NCI-H1694 (cell line): ENCODE measurements around the gene CMSS1.

Experiments used
- DNase-seq: peaks from one replicate; lab custom pipeline; 2025; lab: John Stamatoyannopoulos, UW

CMSS1 gene

DNA sequence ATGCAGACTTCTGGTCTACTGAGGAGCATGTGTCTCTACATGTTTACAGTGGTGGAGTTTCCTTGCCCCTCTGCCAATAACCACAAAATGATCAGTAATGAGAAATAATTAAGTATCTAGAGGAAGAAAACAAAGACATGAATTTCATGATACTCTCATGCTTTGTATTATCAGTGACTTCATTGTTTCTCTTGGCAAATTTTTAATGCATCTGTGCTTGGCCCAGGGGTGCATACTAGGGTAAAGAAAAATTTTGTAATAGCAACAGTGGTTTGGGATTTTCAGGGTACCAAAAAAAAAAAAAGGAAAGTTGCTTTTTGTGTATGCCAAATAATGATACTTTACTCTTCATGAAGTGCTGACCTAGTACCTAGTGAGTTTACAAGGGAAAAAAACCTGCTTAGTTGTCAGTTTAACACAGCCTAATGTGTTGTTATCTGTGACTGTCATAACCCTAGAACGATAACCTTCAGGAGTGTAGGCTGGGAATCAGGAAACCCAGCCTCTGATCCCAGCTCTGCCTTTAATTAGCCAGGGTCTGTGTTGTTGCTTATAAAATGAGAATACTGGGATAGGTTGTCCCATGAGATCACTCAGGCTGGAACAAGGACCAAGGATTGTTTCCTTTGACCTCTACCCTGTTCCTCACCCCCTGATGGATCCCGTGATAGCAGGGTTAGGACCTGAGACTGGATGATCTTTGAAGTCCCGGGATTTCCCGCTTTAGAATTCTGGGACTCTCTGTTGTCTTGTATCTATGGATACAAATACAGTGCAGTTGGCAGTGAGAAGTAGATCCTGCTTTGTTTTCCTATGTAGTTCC, 117.5 kb downstream of the CMSS1 start:
- DNase-seq: no peak

DNA sequence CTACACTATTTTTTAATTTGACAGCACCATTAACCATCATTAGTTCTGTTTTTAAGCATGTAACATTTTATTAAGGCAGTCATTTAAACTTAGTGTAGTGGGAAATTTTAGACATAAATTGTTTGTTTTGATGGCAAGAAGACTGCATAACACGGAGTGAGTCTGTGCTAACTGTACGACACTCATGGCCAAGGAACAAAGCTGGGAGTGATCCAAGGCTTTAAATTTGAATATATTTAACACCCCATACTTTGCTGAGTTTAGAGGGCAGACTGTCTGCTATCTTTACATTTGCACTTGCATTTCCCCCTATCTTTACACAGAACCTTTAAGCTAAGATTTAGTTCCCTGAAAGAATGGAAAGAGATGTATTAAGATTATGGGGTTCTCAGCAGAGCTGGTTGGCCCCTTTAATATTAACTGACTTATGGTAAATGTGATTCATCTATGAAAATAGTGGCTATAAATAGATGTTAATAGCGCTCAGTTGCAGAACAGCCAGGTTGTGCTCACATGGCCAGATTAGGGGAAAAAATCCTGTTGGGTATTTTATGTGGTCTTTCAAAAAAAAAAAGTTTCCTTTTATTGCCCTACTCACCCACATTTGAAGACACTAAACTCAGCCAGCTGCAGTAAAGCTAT, 120.7 kb downstream of the CMSS1 start:
- no peak for DNase-seq

DNA sequence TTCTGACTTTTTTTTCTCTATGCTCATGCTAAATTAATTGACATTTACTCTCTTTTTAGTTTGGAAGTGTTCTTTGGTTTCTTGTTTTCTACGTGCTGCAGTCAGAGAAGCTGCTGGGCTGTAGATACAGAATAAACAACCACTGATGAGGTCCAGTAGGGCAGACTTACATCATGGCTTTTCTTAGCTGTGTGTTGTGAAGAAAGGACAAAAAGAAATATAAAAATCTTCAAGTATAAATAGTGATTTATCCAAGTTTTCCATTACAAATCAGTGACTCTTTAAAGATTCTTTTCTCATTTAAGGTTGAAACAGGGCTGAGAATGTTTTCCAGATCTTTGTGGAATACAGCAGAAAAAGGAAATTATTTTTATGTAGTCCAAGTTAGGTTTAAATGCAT, 122.2 kb downstream of the CMSS1 start:
- no peak for DNase-seq

DNA sequence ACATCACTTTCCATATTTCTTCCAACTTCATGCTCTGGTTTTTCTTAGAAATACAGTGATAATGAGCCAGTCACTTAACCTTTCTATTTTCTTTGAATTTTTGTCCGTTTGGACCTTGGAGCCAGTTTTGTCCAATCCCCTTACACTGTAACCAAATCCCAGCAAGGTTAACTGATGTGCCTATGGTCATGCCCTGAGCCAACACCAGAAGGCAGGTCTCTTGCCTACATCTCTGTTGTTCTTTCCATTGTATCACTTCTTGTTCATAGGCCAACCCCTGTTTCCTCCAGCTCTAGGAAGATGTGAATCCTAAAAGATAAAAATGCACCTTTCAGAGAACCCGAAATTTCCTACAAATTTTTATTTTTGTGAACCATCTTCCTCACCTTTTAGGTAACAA, 122.7 kb downstream of the CMSS1 start:
- DNase-seq: no peak

DNA sequence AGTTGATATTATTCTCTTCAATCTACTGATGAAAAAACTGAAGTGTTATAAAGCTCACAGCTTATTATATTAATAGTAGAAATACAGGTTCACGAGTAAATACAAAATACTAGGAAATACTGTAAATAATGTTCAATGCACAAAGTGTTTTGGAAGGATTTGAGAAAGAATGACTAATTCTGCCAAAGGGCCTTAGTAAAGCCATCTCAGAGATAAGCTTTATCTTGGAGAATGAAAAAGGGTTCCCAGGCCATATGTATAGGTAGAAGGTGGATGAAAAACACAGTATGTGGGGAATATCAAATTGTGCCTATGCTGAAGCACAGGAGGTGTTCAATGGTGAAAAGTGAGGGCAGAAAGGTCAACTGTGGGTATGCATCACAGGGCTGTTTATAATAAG, 123.5 kb downstream of the CMSS1 start:
- no peak for DNase-seq

DNA sequence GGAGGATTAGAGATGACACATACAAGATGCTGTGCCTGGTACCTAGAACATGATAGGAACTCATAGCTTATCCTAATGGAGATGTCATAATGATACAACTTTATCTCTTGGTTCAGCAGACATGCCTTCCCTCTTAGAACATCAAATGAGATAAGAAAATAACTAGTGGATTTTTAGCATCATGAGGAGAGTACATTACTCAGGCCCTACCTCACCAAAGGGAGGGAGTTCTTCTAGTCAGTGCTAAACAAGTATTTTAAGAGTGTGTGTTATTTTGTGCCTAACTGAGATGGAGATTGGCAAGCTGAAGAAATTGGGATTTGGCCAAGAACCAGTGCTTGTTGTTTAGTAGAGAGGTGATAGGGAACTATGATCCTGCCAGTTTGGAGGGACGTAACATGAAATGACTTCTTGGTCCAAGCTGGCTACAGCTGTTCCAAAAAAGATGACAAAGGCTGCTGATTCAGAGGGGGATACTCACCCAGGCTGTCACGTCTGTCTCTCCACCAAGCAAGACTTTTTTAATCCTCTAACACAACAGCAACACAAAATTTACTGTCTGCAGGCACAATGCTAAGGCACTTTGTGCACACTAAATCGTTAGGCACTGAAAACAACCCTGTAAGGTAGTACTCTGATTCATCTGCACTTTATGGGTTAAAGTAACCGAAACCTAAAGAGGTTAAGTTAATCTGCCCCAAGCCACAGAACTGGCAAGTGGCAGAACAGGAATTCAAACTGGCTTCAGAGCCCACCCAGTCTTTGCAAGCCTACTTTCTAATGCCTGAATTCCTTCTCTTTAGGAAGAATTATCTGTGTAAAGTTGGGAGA, 126.5 kb downstream of the CMSS1 start:
- no peak for DNase-seq

DNA sequence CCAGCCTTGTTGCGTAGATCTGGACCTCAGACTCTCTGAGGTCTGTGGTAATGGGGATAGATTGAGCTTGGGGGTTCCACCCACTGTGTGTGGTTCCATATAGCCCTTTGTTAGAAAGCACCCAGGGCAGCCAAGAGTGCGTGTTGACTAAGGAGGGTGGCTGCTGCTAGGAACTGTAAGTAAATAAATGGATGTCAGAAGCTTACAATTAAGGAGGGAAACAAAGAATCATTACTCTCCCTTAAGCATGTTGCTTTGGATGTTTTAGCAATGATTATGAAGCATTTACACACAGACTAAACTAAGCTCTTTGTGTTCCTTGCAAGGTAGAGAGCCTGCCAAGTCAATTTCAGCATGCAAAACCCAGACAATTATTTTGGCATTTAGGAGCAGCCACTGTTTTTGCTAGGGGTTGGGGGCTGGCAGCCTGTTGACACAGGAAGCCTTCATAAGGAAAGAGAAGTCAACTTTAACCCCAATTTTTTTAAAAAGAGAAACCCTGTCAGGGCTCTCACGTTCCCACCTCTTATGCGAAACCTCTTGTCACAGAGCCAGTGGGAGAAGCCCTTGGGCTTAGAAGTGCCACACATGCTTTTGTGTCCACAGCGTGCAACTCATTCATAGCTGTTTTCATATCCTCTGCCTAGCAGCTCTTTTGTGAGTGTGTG, 127.8 kb downstream of the CMSS1 start:
- no peak for DNase-seq

DNA sequence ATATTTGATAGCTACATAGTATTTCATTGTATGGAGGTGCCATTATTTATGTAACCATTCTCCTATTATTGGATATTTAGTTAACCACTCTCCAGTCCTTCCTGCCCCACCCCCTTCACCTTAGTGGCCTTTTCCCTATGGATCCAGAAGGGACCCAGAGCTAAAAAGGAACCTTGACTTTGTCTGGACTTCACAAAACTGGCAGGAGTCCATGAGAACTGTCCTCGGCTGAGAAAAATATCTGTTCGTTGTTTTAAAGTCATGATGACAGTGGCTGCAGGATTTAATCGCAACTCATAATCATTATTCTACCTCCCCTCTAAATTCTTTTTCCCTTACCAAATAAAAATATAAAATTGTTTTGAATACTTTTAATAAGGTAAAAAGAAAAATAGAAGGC, 129.7 kb downstream of the CMSS1 start:
- DNase-seq: no peak

DNA sequence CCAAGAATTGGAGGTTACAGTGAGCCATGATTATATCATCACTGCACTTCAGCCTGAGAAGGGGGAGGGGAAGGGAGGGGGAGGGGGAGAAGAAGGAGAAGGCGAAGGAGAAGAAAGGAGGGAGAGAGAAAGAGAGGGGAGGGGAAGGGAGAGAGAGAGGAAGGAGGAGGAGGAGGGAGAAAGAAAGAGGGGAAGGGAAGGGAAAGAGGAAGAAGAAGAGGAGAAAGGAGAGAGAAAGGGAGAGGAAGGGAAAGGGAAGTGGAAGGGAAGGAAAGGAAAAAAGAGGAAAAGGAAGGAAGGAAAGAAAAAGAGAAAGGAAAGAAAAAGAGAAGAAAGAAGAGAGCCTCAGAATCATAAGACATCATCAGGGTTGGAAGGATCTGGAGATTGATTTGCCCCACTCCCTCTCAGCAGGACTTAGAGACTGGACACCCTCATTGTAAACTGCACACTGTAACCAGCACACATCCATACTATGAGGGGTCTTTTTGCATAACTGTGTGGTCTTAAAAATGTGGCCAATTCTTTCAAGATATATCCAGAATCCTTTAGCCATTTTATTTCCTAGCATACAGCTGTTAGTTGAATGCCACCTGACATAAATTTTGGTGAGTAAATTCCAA, 130.9 kb downstream of the CMSS1 start:
- no peak for DNase-seq

DNA sequence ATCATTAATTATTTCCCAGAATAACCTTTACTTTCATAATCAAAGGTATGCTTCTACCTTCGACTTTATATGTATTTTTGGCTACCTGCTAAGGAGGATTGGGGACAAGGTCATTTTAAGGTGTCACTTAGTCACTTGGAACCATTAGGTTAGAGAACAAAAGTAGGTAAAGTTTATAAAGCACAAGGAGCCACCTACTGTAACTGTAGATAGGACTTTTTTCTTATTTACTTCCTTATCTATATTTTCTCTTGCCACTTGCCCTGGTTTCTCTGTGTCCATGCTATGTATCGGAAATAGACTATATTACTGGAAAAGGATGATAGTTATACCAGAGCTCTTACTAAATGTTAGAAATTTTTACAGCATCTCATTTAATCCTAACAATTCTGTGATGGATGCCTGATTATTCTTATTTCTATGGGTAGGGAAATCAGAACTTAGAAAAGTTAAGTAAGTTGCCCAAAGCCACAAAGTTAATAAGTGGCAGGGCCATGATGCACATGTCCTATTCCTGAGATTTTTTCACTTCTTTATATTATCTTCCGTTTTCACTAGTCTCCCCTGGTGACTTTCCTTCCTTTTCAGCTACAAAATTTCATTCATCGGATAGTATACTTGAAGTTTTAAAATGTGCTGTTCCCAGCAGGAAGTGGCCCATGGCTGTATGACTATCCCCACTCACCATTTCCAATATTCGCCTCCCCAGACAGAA, 132.5 kb downstream of the CMSS1 start:
- no peak for DNase-seq

DNA sequence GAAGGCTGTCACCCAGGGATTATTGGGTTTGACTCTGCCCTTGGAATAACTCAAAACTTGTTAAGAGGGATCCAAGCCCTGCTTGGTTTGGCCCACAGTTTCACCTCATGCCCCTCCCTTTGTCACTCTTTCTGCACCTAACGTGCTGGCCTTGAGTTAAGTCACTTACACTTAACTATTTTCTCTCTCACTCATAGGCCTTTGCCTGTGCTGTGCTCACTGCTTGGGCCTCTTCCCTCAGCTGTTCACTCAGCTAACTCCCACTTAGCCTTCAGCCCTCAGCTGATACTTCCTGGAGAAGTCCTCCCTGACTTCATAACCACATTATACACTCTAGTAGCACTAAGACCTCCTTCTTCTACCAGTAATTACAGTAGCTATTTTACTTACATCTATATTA, 133.3 kb downstream of the CMSS1 start:
- DNase-seq: no peak

DNA sequence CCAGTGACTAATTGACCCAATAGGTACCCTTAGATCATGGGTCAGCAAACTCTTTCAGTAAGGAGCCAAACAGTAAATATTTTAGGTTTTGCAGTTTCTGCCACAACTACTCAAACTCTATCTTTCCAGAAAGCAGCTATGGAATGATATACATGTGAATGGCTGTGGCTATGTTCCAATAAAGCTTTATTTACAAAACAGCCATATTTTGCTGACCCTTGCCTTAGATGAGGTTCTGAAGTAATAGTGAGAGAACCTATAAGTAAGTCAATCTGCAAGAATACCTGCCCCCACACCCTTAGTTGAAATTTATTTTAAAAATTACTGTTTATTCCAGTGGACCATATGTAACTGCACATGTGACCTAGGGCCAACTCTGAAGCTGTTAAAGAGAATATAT, 134.0 kb downstream of the CMSS1 start:
- no peak for DNase-seq

DNA sequence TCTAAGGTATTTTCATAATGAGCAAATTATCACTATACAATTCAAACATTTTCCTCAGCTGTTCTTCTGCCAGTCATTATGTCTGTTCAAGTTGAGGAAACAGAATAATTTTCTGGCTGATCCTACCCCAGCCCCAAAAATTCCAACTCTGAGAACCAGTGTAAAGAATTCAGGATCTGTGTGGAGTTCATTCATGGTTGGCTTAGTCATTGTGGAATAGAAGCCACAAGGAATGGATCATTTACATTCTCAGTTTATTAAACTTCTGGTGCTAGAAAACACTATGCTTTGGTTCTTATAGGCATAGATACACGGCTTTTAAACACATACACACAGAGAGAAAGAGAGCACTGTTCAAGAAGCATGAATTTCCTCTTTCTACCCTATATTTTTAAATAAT, 134.6 kb downstream of the CMSS1 start:
- no peak for DNase-seq

DNA sequence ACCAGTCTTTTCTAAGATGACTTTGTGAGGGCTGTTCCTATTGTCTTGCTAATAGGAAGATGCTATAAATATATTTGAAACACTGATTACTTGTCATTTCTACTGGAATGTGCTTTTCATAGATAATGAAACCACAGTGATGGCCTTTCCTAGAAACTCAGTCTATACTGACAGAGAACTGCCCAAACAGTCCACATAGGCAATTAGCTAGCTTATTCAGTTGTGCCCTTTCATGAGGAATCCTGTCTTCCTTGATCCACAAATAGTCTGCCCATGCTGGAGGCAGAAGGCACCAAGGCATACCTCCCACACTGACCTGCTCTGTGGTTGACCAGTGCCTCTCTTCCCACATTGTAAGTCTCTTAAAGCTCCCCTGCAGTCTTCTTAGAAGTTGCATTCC, 135.9 kb downstream of the CMSS1 start:
- DNase-seq: no peak

DNA sequence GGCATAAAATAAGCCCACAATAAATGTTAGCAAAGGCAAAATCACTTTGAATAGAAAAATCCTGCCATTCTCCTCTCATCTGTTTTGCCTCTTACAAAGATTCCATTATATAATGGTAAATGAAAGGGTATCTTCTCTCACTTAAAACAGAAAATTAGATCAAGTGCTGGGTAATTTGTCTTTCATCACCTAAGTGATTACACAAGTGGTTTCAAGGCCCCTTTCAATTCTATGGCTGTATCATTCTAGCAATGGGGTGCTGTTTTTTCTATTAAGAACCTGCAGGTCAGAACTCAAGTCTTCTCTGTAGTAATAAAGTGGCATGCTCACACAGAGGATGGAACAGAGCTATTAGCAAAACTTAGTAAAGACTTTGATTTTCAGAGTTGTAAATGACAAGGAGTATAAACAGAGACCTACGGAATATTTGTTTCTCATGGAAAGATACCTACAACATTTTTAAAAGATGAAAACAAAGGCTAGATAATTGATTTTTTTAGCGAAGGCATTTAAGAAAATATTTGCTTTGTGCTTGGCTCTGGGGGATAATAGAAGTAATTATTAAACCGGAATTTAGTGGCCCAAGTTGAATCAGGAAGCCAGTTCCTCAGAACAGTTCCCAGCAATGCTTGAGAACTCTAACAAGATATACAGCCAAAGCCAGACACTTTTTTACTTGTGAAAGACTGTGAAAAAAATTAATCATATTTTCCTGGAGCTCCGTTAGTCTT, 137.4 kb downstream of the CMSS1 start:
- no peak for DNase-seq

DNA sequence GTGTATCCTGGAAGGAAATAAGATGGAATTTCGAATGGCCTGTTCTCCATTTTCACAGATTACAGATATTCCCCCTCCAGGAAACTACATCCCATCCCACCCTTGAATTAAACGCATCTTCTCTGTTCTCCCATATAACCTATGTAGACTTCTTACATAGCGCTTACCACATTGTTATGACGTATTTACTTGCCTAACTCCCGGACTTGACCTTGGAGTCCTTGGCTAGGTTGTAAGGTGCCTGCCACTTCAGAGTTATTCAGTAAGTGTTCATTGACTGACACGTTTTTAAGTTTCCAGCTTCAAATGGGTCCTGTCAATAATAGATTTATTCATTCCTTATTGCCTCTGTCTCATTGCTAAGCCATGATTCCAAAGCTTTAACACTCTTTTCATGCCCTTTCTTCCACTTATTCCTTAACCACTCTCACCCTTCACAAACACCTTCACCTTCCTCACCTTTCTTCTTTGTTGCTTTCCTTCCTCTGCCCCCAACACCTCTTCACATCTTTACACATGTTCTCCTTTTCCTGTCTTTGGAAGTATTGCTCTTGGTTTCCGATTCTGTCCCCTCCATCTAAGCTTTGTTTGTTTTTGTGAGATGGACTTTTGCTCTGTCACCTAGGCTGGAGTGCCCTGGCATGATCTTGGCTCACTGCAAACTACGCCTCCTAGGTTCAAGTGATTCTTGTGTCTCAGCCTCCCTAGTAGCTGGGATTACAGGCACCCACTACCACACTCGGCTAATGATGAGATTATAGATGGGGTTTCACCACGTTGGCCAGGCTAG, 138.3 kb downstream of the CMSS1 start:
- DNase-seq: no peak

DNA sequence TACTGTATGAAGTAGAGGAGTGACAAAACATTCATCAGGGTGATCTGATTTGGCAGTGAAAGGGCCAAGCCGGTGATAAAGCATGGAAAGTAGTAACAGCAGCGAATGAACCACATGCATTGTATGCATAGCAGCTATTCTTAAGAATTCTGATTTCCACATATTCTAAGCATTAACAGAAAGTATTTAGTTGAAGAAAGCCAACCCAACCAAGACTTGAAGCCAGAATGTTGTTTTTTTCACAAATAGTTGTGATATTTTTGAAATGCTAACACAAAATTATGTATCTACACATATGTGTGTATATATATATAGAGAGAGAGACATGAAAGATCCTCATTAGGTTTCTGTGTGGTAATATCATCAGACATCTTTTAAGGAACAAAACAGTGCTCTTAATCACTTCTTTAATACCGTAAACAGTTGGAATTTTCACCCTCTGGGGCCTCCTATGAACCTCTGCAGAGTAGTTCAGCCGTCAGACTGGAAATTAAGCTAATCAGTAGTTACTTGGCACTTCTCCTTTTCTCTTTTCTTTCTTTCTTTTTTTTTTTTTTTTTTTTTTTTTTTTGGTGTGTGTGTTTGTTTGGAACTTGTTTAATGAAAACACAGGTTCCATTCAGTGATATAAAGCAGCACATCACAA, 139.6 kb downstream of the CMSS1 start:
- DNase-seq: no peak

DNA sequence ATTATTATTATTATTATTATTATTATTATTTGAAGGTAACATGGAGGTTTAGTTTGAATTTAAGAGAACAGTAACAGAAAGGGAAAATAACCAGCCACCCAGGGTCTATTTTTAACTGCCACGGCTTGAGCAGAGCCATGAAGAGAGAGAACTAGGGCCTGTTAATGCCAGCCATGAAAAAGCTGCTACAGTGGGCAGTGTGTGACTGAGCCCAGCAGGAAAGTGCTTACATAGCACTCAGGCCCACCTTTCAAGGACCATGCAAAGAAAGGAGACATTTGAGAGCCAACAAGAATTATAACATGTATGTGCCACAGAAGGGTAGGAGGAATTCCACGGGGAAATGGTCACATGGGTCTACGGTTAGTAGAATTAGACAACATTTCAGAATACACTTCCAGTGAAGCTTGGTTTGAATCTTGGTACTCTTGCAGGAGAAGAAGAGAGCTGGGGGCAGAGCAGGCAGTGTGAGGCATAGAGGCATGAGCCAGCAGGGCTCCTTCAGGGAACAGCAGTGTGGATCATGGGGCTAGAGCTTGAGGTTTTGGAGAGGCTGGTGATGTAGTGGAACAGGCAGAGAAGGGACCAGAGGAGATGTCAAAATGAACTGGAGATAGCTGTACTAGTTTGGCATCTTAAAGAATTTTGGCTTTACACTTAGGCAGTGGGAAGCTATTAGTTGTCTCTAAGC, 140.7 kb downstream of the CMSS1 start:
- no peak for DNase-seq
